WI38 (cell line): Measurements from ENCODE around the gene FAM228B.

Experiments used
- H3K4me3 ChIP-seq: 2 replicates; pipeline ENCODE4 v1.5.1; 2011; ENCODE audit warnings: low read depth, mild to moderate bottlenecking, control low read depth, low read length
- CTCF ChIP-seq: IDR thresholded peaks from 2 replicates; pipeline ENCODE4 v1.5.1; 2012; ENCODE audit warnings: low read depth, mild to moderate bottlenecking, control low read depth, low read length

Gene FAM228B

GRCh38 chr2:24163186-24163585 is 39.9 kb downstream of the FAM228B start:
- TF ChIP-seq CTCF = no peak
- H3K4me3 ChIP-seq = no peak overlapping the region

- no peak overlapping the region for H3K4me3 ChIP-seq
- TF ChIP-seq CTCF = no peak
These were observed 40.3 kb downstream of the FAM228B start for GRCh38 chr2:24163601-24164000.

GRCh38 chr2:24164416-24164973 is 41.2 kb downstream of the FAM228B start:
- H3K4me3 ChIP-seq = no peak overlapping the region
- peak; percentile 52 for TF ChIP-seq CTCF

- H3K4me3 ChIP-seq = no peak overlapping the region
- TF ChIP-seq CTCF = no peak
These were observed 45.8 kb downstream of the FAM228B start for GRCh38 chr2:24169023-24169422.

- H3K4me3 ChIP-seq = no peak within 1 kb of the TSS
These were observed 51.6 kb downstream of the FAM228B start, which contains the start of gene FAM228A for GRCh38 chr2:24174851-24175277. Gene FAM228A, plus strand, starts transcription at chr2:24175053. Its CDS starts 428 bp downstream, at chr2:24175481.

GRCh38 chr2:24175631-24176187 is 52.4 kb downstream of the FAM228B start:
- H3K4me3 ChIP-seq = no peak overlapping the region
- no peak for TF ChIP-seq CTCF

More at GRCh38 chr2:24174851-24175277, 51.6 kb downstream of the FAM228B start, which contains the start of gene FAM228A:
- TF ChIP-seq CTCF = no peak

- H3K4me3 ChIP-seq = no peak overlapping the region
- TF ChIP-seq CTCF = no peak
These were observed 53.1 kb downstream of the FAM228B start for GRCh38 chr2:24176326-24176725.
